ACC112 (cell line): Measurements from ENCODE around the gene C9orf50.
A peak's percentile ranks its signal among the peaks of the same experiment; 100 is the strongest.
"Not testable (repeated sequence)": the region's sequence is repeated elsewhere in the genome, so short reads cannot be mapped to it uniquely, and the experiment has no call there.

Experiments
- H2AFZ ChIP-seq: fragments of 200-600 bp; sonication (generic); one replicate; pipeline ENCODE4 v1.6.0; 2017; ENCODE audit warnings: antibody characterized with exemption, low read length; ENCODE audit not compliant: unreplicated experiment
- H3K27ac ChIP-seq: fragments of 200-600 bp; sonication (generic); 2 replicates; pipeline ENCODE4 v1.5.1; 2014; ENCODE audit warnings: low read depth, mild to moderate bottlenecking, antibody characterized with exemption, low read length, moderate library complexity
- H3K27me3 ChIP-seq: fragments of 200-600 bp; sonication (generic); 2 replicates; pipeline ENCODE4 v1.6.1; 2014; ENCODE audit warnings: mild to moderate bottlenecking, antibody characterized with exemption, low read length, moderate library complexity, mixed read lengths; ENCODE audit not compliant: insufficient read depth
- H3K36me3 ChIP-seq: fragments of 200-600 bp; sonication (generic); 2 replicates; pipeline ENCODE4 v1.6.1; 2016; ENCODE audit warnings: mild to moderate bottlenecking, antibody characterized with exemption, low read length, moderate library complexity, mixed read lengths; ENCODE audit not compliant: insufficient read depth
- H3K4me1 ChIP-seq: fragments of 200-600 bp; sonication (generic); one replicate; pipeline ENCODE4 v1.6.1; 2016; ENCODE audit warnings: low read length, mixed read lengths; ENCODE audit not compliant: insufficient read depth, unreplicated experiment, control insufficient read depth
- H3K4me3 ChIP-seq: fragments of 200-600 bp; sonication (generic); 2 replicates; pipeline ENCODE4 v1.5.1; 2014; ENCODE audit warnings: mild to moderate bottlenecking, low read depth, low read length
- H3K79me2 ChIP-seq: fragments of 200-600 bp; sonication (generic); one replicate; pipeline ENCODE4 v1.6.0; 2016; ENCODE audit warnings: low read length; ENCODE audit not compliant: control insufficient read depth, unreplicated experiment, insufficient read depth

Gene C9orf50

DNA sequence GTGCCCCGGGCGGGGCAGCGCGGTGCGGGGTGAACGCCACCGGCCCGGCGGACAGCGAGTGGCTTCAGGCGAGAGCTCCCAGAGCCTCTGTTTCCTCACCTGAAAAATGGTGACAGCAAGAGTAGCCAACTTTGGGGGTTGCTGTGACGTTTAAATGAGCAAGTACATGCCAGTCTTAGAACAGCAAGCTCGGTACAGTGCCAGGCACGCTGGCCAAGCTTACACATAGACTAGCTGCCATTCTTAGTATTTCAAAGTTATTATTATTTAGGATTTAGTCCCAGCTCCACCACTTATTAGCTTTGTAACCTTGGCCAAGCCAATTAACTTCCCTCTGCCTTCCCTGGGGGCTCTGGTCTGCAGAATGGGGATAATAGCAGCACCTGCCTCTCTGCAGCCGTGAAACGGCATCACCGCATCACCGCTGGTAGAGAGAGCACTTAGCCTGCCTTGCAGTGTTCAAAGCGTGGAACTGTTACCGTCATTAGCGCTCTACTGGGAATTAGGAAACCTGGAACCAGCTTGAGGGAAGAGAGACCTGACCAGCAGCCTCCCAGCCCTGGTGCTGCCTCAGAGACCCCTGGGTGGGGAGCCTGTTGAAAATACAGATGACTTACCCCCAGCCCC, at the start of gene C9orf50:
Gene C9orf50, minus strand, starts transcription at position 433 of the 627 bp plus-strand sequence. CDS start 527 bp downstream, outside the sequence.
- Histone ChIP-seq H3K4me3 (peak within 1 kb of the TSS; percentile 77), H3K27ac (no peak within 1 kb of the TSS), H3K36me3 (no peaks in the 10 kb centered on the region), H3K27me3 (no peaks in the 10 kb centered on the region), H3K79me2 (no peaks in the 10 kb centered on the region), H2AFZ (peak within 1 kb of the TSS; percentile 61), H3K4me1 (peaks cover 10% of the 10 kb centered on the region)

DNA sequence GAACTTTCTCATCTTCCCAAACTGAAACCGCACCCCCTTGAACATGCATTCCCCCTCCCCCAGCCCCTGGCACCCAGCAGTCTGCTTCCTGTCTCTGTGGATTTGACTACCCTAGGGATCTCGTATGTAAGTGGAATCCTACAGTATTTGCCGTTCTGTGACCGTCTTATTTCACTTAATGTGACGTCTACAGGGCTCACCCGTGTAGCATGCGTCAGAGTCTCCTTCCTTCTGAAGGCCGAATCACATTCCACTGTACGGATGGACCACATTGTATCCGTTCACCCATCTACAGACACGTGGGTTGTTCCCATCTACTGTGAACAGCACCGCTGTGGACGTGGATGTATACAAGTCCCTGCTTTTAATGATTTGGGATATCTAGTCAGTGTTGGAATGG, 49.0 kb upstream of the C9orf50 start:
- no peaks in the 10 kb centered on the region for H3K36me3 ChIP-seq
- peaks cover 17% of the 10 kb centered on the region for H3K4me1 ChIP-seq
- H2AFZ ChIP-seq, result no peak overlapping the region
- no peak overlapping the region for H3K27ac ChIP-seq
- peaks cover 39% of the 10 kb centered on the region for H3K79me2 ChIP-seq
- H3K27me3 ChIP-seq, result no peaks in the 10 kb centered on the region
- H3K4me3 ChIP-seq, result no peak overlapping the region

- Histone ChIP-seq H3K36me3 (no peaks in the 10 kb centered on the region), H2AFZ (no peak overlapping the region), H3K27me3 (no peaks in the 10 kb centered on the region), H3K27ac (peak overlapping the region; percentile 3; the same call in 1 of the 2 replicates), H3K4me1 (peaks cover 17% of the 10 kb centered on the region), H3K79me2 (peaks cover 35% of the 10 kb centered on the region), H3K4me3 (no peak overlapping the region)
These were observed 48.3 kb upstream of the C9orf50 start for GRCh38 chr9:129669141-129669718.

- Histone ChIP-seq H2AFZ (no peak overlapping the region), H3K27me3 (no peaks in the 10 kb centered on the region), H3K36me3 (no peaks in the 10 kb centered on the region), H3K27ac (peak overlapping the region; percentile 32; the same call in 1 of the 2 replicates), H3K79me2 (peaks cover 35% of the 10 kb centered on the region), H3K4me1 (peaks cover 17% of the 10 kb centered on the region), H3K4me3 (peak overlapping the region; percentile 89)
These were observed 46.9 kb upstream of the C9orf50 start for GRCh38 chr9:129667850-129668249.

- Histone ChIP-seq H3K27me3 (no peaks in the 10 kb centered on the region), H3K27ac (peak overlapping the region; percentile 32; the same call in 1 of the 2 replicates), H2AFZ (no peak overlapping the region), H3K4me1 (peaks cover 17% of the 10 kb centered on the region), H3K79me2 (peaks cover 35% of the 10 kb centered on the region), H3K4me3 (peak overlapping the region; percentile 89), H3K36me3 (no peaks in the 10 kb centered on the region)
These were observed 46.5 kb upstream of the C9orf50 start for GRCh38 chr9:129667378-129667777.

GRCh38 chr9:129666575-129666974, 45.7 kb upstream of the C9orf50 start:
- H3K79me2 ChIP-seq, result peaks cover 32% of the 10 kb centered on the region
- H3K36me3 ChIP-seq, result no peaks in the 10 kb centered on the region
- H3K27ac ChIP-seq, result no peak overlapping the region
- H2AFZ ChIP-seq, result no peak overlapping the region
- H3K27me3 ChIP-seq, result no peaks in the 10 kb centered on the region
- peaks cover 17% of the 10 kb centered on the region for H3K4me1 ChIP-seq
- H3K4me3 ChIP-seq, result peak overlapping the region; percentile 89

DNA sequence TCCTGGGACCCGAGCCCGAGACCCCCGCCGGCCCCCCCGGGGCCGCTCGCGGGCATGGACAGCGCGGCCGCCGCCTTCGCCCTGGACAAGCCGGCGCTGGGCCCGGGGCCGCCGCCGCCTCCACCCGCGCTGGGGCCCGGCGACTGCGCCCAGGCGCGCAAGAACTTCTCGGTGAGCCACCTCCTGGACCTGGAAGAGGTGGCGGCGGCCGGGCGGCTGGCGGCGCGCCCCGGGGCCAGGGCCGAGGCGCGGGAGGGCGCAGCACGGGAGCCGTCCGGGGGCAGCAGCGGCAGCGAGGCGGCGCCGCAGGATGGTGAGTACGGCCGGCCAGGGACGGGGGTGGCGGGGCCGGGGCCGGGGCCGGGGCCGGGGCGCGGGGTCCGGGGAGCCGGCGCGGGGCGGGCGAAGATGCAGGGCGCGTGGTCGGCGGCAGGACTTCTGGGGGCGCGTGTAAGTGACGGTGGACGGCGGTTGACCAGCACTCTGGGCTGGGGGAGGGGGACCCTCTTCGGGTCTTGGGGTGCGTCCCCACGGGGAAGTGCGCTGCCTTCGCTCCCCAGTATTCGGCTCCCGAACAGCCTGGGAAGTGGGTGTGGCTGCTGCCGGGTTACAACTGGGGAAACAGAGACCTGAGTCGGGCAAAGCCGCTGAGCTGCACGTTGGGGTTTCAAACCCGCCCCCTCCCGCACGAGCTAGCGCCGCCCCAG, 45.1 kb upstream of the C9orf50 start:
- Histone ChIP-seq H3K79me2 (peaks cover 31% of the 10 kb centered on the region), H2AFZ (peak overlapping the region; percentile 75), H3K4me1 (peaks cover 13% of the 10 kb centered on the region), H3K27me3 (no peaks in the 10 kb centered on the region), H3K4me3 (peak overlapping the region; percentile 89), H3K36me3 (no peaks in the 10 kb centered on the region), H3K27ac (no peak overlapping the region)

DNA sequence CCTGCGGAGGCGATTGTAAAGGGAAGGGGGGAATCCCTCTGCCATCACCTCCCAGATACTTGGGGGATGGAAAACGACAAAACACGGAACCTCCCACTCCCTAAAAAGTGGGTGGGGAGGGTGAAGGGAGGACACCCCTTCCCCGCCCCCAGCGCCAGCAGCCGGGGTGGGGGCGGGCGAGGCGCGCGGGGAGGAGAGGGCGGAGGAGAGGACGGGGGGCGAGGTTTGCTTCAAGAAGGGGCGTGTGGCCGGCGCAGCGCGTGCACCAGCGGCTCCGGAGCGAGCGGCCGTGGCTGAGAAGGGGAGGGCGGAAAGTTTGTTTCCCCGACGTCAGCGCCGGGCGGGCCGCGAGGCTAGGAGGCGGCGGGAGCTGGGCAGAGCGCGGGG, 44.5 kb upstream of the C9orf50 start, which contains the start of gene PRRX2:
Gene PRRX2, plus strand, starts transcription at position 259 of the 387 bp plus-strand sequence. CDS start 221 bp downstream, outside the sequence.
- no peaks in the 10 kb centered on the region for H3K36me3 ChIP-seq
- H3K27me3 ChIP-seq, result no peaks in the 10 kb centered on the region
- H3K4me1 ChIP-seq, result peaks cover 13% of the 10 kb centered on the region
- peak within 1 kb of the TSS; percentile 89 for H3K4me3 ChIP-seq
- peak within 1 kb of the TSS; percentile 75 for H2AFZ ChIP-seq
- H3K79me2 ChIP-seq, result peaks cover 28% of the 10 kb centered on the region
- no peak within 1 kb of the TSS for H3K27ac ChIP-seq

DNA sequence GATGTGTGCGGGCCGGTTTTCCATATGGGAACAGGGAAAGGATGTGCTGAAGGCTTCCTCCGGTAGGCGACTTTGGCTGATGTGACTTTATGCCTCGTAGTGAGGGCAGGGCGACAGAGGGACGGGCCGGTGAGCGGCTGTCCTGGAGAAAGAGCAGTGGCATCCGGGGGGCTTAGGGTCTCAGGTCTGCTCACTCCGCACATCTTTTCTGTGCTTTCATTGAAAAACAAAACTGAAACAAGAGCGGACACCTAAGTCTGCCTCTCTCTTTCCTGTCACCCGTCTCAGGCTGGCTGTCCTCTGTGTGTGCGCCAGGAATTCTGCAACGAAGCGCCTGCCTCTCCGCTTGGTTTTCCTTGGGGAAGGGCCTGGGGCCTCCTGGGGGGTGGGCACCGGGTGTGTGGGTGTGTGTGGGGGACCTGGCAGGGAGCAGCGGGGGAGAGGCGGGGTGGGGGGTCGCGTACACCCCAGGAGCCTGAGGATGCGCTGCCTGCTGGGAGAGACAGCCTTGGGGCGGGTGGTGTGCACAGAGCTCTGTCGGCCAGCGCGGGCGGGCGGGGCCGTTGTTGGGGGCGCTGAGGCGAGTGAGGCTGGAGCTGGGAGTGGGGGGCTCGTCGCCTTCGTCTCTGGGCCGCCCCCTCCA, 44.0 kb upstream of the C9orf50 start:
- H2AFZ ChIP-seq, result no peak overlapping the region
- H3K4me3 ChIP-seq, result peak overlapping the region; percentile 89
- no peaks in the 10 kb centered on the region for H3K36me3 ChIP-seq
- no peak overlapping the region for H3K27ac ChIP-seq
- peaks cover 24% of the 10 kb centered on the region for H3K79me2 ChIP-seq
- H3K4me1 ChIP-seq, result peaks cover 13% of the 10 kb centered on the region
- no peaks in the 10 kb centered on the region for H3K27me3 ChIP-seq

DNA sequence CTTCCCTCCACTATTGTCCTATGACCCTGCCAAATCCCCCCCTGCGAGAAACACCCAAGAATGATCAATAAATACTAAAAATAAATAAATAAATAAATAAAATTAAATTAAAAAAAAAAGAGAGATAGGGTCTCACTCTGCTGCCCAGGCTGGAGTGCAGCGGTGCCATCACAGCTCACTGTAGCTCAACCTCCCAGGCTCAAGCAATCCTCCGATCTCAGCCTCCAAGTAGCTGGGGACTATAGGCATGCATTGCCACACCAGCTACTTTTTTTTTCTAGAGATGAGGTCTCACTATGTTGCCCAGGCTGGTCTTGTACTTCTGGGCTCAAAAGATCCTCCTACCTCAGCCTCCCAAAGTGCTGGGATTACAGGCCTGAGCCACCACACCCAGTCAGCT, 41.3 kb upstream of the C9orf50 start:
- H3K4me3 ChIP-seq, H3K36me3 ChIP-seq, H2AFZ ChIP-seq, H3K27me3 ChIP-seq, H3K4me1 ChIP-seq, H3K79me2 ChIP-seq, H3K27ac ChIP-seq: not testable (repeated sequence)
